Testis (tissue), 2 donors: ENCODE results near the gene ENTREP3.

Experiments
- POLR2A ChIP-seq: fragments of 450-650 bp; IDR thresholded peaks from one replicate; pipeline ENCODE4 v1.6.1; 2017; ENCODE audit warnings: antibody characterized with exemption, mild to moderate bottlenecking, moderate library complexity
- TF ChIP-seq, protein P1 (sequence below), 3 experiments: fragments of 450-650 bp in 2 of 3; fragments of 200-600 bp in 1 of 3; sonication (generic) in 1 of 3; IDR thresholded peaks; one replicate each; pipeline ENCODE4 v1.5.1; 2016 to 2019; ENCODE audit warnings: antibody characterized with exemption in 3 of 3, mild to moderate bottlenecking in 2 of 3, moderate library complexity in 1 of 3

GRCh38 chr1:155263067-155263466, 7.8 kb upstream of the ENTREP3 start:
- TF ChIP-seq, protein P1, sequence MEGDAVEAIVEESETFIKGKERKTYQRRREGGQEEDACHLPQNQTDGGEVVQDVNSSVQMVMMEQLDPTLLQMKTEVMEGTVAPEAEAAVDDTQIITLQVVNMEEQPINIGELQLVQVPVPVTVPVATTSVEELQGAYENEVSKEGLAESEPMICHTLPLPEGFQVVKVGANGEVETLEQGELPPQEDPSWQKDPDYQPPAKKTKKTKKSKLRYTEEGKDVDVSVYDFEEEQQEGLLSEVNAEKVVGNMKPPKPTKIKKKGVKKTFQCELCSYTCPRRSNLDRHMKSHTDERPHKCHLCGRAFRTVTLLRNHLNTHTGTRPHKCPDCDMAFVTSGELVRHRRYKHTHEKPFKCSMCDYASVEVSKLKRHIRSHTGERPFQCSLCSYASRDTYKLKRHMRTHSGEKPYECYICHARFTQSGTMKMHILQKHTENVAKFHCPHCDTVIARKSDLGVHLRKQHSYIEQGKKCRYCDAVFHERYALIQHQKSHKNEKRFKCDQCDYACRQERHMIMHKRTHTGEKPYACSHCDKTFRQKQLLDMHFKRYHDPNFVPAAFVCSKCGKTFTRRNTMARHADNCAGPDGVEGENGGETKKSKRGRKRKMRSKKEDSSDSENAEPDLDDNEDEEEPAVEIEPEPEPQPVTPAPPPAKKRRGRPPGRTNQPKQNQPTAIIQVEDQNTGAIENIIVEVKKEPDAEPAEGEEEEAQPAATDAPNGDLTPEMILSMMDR (IDR thresholded peaks at IDR 0.05): no peak
- no peak for TF ChIP-seq POLR2A
